Subcutaneous adipose tissue (tissue), 4 donors: ENCODE data around the gene PSORS1C2. TPM values are rescaled to one million over a fixed set of nuclear protein-coding genes. Genes with fewer than 3 reads are reported as not detected.

Experiments
- CTCF ChIP-seq: fragments of 450-650 bp; IDR thresholded peaks from one replicate; pipeline ENCODE4 v1.5.1; 2016; ENCODE audit warnings: low read depth, mild to moderate bottlenecking, control low read depth, antibody characterized with exemption, moderate library complexity
- total RNA-seq, 4 donors: library from RNA; depleted of rRNA; stranded (reverse); fragments of >200 nt; gene quantifications; one replicate each; pipeline ENCODE4 v1.1.0, GENCODE V29; 2016

The PSORS1C2 gene
- total RNA-seq, 4 donors from 2014 or later, result not detected

- TF ChIP-seq CTCF, result no peak
These were observed 30.4 kb upstream of the PSORS1C2 start for GRCh38 chr6:31169123-31169857.

- no peak for TF ChIP-seq CTCF
These were observed 29.7 kb upstream of the PSORS1C2 start for GRCh38 chr6:31168606-31169005.

GRCh38 chr6:31165986-31166385 is 27.1 kb upstream of the PSORS1C2 start:
- no peak for TF ChIP-seq CTCF

- TF ChIP-seq CTCF, result no peak
These were observed 25.1 kb upstream of the PSORS1C2 start for GRCh38 chr6:31163922-31164321.

GRCh38 chr6:31162463-31163165 is 23.7 kb upstream of the PSORS1C2 start:
- no peak for TF ChIP-seq CTCF

GRCh38 chr6:31161216-31162126 is 22.6 kb upstream of the PSORS1C2 start:
- TF ChIP-seq CTCF, result no peak
